EL (cell line): ENCODE data around the gene FAM200B.

Experiments used
- DNase-seq: peaks from one replicate; pipeline ENCODE4 v3.0.0-alpha.2; 2016

Gene FAM200B

GRCh38 chr4:15668566-15669435 is 12.8 kb upstream of the FAM200B start:
- DNase-seq, result no peak

- no peak for DNase-seq
Measured at GRCh38 chr4:15670576-15670975, 11.1 kb upstream of the FAM200B start.

DNA sequence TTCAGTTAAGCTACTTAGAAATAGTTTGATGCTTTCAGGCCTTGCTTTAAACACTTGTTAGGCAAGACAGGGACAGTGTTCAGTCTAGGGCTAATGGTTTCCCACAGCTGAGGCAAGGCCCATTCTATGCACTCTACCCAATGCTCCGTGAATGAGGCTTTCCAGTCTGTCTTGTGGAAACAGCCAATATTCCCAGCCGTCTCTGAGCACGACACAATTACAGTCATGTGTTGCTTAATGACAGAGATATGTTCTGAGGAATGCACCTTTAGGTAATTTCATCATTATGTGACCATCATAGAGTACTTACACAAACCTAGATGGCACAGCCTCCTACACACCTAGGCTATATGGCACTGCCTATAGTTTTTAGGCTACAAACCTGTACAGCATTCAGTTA is 9.5 kb upstream of the FAM200B start:
- DNase-seq, result no peak

DNA sequence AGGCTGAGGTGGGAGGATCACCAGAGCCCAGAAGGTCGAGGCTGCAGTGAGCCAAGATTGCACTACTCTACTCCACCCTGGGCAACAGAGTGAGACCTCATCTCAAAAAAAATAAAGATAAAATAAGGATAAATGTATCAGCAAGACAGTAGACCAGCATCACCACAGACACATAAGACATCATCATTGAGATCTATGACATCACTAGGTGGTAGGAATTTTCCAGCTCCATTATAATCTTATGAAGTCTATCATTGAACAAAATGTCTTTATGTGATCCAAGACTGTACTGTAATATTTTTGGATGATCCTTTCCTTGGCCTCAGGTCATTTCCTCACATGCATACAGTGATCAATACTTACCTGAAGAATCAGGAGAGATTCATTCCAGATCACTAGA is 8.3 kb upstream of the FAM200B start:
- no peak for DNase-seq

DNA sequence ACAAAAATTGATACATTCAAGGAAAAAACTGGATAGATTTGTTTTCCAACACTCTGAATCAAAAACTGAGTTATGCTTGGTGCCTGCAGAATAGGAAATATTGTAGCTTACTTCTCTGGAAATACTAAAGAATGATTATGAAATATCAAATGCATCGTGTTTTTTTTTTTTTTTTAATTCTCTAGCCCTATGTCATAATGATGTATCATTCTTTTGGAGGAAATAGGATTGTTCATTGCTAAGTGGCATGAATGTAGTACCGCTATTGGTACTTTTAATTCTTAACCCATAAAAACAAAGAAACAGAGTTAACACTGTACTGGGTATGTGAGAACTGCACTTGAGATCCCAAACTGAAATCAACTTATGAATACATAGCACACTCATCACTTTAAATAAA is 7.6 kb upstream of the FAM200B start:
- no peak for DNase-seq

- DNase-seq, result no peak
Measured at GRCh38 chr4:15674926-15675325, 6.7 kb upstream of the FAM200B start.

- no peak for DNase-seq
Measured at GRCh38 chr4:15675356-15675755, 6.3 kb upstream of the FAM200B start.

DNA sequence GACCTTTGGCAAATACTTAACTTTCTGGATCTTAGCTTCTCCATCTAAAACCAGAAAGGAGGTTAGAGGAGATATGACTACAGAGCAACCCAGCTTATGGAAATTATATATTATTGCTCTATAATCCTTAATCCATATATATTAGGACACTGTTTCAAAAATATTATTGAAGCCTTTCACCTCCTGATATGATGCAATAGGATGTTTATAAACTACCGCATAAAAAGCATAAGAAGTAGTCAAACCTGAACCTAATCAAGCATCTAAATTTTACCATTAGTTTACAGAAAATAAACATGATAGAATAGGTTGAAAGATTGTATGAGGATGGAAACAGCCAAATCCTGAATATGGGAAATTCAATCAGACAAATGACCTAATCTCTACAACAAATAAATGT is 5.6 kb upstream of the FAM200B start:
- DNase-seq, result no peak

- DNase-seq, result no peak
Measured at GRCh38 chr4:15676899-15677298, 4.7 kb upstream of the FAM200B start.

GRCh38 chr4:15677507-15677988 is 4.1 kb upstream of the FAM200B start:
- peak; percentile 52 for DNase-seq

DNA sequence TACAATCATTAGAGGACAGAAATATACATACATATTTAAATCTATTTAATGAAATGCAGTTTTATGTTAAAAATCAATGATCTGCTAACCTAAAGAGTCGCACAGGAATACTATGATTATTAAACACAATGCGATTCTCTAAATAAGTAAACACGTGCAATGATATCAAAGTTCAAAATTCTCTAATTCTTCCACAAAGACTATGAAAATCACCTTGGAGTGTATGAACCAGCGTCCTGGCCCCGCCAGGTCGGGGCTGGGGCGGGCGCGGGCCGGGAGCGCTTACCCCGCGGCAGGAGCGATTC is 608 bp upstream of the FAM200B start:
- DNase-seq, result no peak

GRCh38 chr4:15682242-15683142 is 865 bp downstream of the FAM200B start:
- DNase-seq, result no peak

DNA sequence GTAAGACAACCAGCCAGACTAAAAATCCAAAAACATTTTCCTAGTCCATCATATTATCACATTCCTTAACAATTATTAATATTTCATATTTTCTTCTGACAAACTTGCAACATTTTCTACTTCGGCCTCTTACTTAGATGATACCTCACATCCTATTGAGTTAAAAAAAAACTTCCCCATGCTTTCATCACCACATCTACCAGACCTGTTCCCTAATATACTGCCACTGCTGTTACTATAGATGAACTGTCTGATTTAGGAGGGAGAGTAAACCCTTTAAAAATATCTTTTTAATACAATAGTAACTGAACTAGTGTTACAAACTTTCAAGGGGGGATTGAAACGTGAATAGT is 1.5 kb downstream of the FAM200B start:
- no peak for DNase-seq

- no peak for DNase-seq
Measured at GRCh38 chr4:15684498-15684897, 2.9 kb downstream of the FAM200B start.

DNA sequence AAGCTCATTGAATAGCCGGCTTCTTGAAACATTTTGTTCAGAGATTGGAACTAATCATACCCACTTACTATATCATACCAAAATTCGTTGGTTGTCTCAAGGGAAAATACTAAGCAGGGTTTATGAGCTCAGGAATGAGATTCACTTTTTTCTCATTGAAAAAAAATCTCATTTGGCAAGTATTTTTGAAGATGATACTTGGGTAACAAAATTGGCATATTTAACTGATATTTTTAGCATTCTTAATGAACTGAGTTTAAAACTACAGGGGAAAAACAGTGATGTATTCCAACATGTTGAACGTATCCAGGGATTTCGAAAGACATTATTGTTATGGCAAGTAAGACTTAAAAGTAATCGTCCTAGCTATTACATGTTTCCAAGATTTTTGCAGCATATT is 6.4 kb downstream of the FAM200B start:
- DNase-seq, result no peak

DNA sequence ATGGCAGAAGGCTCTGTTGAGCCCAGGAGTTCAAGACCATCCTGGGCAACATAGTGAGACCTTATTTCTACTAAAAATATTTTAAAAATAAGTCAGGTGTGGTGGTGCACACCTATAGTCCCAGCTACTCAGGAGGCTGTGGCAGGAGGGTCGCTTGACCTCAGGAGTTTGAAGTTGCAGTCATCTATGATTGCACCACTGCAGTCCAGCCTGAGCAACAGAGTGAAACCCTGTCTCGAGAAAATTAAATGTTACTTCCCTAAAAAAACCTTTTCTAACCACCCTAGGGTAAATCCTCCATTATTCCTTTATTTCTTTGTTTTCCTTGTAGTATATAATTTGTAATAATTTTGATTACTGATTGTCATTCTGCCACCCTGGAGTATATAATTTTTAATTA is 7.9 kb downstream of the FAM200B start:
- DNase-seq, result peak; percentile 49

DNA sequence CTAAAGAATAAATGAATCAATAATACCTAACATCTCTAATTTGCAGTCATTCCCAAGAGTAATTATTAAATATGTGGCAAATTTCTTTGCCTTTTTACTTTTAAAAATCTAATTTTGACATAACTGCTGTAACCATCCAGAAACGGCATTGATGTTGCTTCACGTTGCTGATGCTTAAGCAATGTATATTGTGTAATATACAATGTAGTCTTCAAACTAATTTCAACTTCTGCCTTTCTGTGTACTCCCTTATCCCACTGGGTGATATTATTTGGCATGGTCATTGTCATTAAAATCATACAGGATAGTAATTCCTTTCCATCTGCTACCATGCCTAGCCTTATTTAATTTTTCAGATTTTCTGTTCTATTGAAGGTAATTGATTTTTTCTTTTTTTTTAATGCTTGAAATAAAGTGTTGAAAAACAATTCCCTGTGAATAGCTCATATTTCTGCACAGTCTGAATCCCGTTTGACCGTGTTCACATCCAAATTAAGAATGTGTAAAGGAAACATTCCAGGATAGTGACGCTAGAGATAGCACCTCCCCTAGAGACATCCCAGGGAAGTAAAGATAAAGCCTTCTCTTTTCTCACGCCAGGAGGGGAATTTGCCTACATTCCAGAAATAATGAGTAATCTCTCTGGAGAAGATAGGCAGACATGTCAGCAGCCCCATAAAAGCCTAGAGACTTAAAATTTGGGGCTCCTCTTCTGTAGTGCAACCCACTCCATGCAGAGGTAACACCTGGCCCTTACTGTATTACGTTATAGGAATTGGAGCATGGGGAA is 8.6 kb downstream of the FAM200B start:
- peak; percentile 98 for DNase-seq

GRCh38 chr4:15691346-15692135 is 9.9 kb downstream of the FAM200B start:
- DNase-seq, result peak; percentile 90

- DNase-seq, result peak; percentile 25
Measured at GRCh38 chr4:15692602-15693001, 11.0 kb downstream of the FAM200B start.

- DNase-seq, result no peak
Measured at GRCh38 chr4:15694431-15694830, 12.8 kb downstream of the FAM200B start.

DNA sequence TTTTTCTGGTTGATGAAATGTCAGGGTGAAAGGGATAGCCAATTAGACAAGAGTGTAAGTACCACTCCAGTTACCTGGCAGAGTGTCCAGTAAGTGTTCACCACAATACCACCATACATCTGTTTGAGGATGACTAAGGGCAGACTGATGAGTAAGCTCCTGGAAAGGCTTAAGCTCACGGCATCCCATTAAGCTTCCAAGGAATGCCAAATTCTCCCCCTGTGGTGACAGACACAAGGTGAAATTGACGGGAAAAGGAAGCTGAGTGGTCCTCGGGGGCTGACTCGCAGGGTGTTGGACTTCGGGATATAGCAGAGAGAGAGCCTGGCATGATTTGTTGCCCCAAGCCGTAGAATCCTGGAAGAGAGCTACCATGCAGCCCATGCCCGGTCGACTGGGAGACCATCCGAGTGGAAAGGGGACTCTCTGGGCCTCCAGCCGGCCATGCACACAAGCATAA is 13.6 kb downstream of the FAM200B start:
- peak; percentile 97 for DNase-seq

GRCh38 chr4:15695729-15696128 is 14.1 kb downstream of the FAM200B start:
- no peak for DNase-seq
